DND-41 (cell line): ENCODE results near the gene C13orf46.

ENCODE experiments used
- ATAC-seq: fragments of 200-7000 bp; cut with Tn5 transposase; 3 replicates; pipeline ENCODE4 v1.9.1; 2021; ENCODE audit warnings: low read depth; ENCODE audit not compliant: insufficient read depth
- DNase-seq: peaks from one replicate; pipeline ENCODE4 v3.0.0-alpha.2; 2020
- H2AFZ ChIP-seq: 2 replicates; pipeline ENCODE4 v1.6.0; 2012; ENCODE audit warnings: low read depth, low read length
- H3K27ac ChIP-seq: 2 replicates; pipeline ENCODE4 v1.5.1; 2012; ENCODE audit warnings: low read length, inconsistent platforms
- H3K27me3 ChIP-seq: fragments of 200-600 bp; sonication (generic); 2 replicates; pipeline ENCODE4 v1.6.0; 2012; ENCODE audit warnings: low read length, mild to moderate bottlenecking, inconsistent platforms; ENCODE audit not compliant: insufficient read depth, poor library complexity
- H3K36me3 ChIP-seq: 2 replicates; pipeline ENCODE4 v1.5.1; 2012; ENCODE audit warnings: low read length, inconsistent platforms; ENCODE audit not compliant: insufficient read depth
- H3K4me1 ChIP-seq: 2 replicates; pipeline ENCODE4 v1.5.1; 2012; ENCODE audit warnings: mild to moderate bottlenecking, low read length; ENCODE audit not compliant: insufficient read depth
- H3K4me2 ChIP-seq: 2 replicates; pipeline ENCODE4 v1.6.0; 2012; ENCODE audit warnings: mild to moderate bottlenecking, moderate library complexity, low read length, inconsistent platforms; ENCODE audit not compliant: insufficient read depth
- H3K4me3 ChIP-seq, 2 experiments: fragments of 200-600 bp in 1 of 2; shearing (Covaris generic) in 1 of 2; 2 replicates each; pipeline ENCODE4 v1.5.1; 2012 to 2016; ENCODE audit warnings: inconsistent platforms in 2 of 2, low read length in 2 of 2, mild to moderate bottlenecking in 2 of 2, low read depth in 1 of 2, moderate library complexity in 1 of 2
- H3K79me2 ChIP-seq: 2 replicates; pipeline ENCODE4 v1.6.0; 2012; ENCODE audit warnings: low read length, inconsistent platforms; ENCODE audit not compliant: insufficient read depth
- H3K9ac ChIP-seq: 2 replicates; pipeline ENCODE4 v1.6.0; 2012; ENCODE audit warnings: low read depth, mild to moderate bottlenecking, inconsistent platforms, low read length, moderate library complexity
- H3K9me3 ChIP-seq: 2 replicates; pipeline ENCODE4 v1.5.1; 2012; ENCODE audit warnings: low read length, moderate library complexity, mild to moderate bottlenecking, inconsistent platforms; ENCODE audit not compliant: insufficient read depth, severe bottlenecking
- H4K20me1 ChIP-seq: 2 replicates; pipeline ENCODE4 v1.6.0; 2012; ENCODE audit warnings: low read length; ENCODE audit not compliant: insufficient read depth
- CTCF ChIP-seq: IDR thresholded peaks from 2 replicates; pipeline ENCODE4 v1.5.1; 2012; ENCODE audit warnings: borderline replicate concordance, low read length, moderate library complexity, mild to moderate bottlenecking; ENCODE audit not compliant: poor library complexity, severe bottlenecking; ENCODE audit errors: extremely low read depth
- EZH2 ChIP-seq: IDR thresholded peaks from 3 replicates; pipeline ENCODE4 v1.6.1; 2012; ENCODE audit warnings: borderline replicate concordance, low read depth, mild to moderate bottlenecking, moderate library complexity, low read length, inconsistent platforms; ENCODE audit not compliant: severe bottlenecking

Gene C13orf46

GRCh38 chr13:114016321-114017027 is 42.6 kb upstream of the C13orf46 start:
- Histone ChIP-seq H4K20me1 (peaks cover 5% of the 10 kb centered on the region; the same call in 1 of the 2 replicates), H3K27me3 (no peaks in the 10 kb centered on the region), H2AFZ (no peak overlapping the region), H3K27ac (no peak overlapping the region), H3K4me2 (no peak overlapping the region), H3K4me3 (no peak overlapping the region), H3K9me3 (no peaks in the 10 kb centered on the region), H3K4me1 (no peaks in the 10 kb centered on the region), H3K9ac (no peak overlapping the region), H3K79me2 (no peaks in the 10 kb centered on the region), H3K36me3 (peaks cover 91% of the 10 kb centered on the region)
- ATAC-seq: no peak
- DNase-seq: no peak
- TF ChIP-seq EZH2 (no peak), CTCF (no peak)

- DNase-seq (no peak), ATAC-seq (no peak)
- Histone ChIP-seq H3K27me3 (no peaks in the 10 kb centered on the region), H3K27ac (no peak overlapping the region), H4K20me1 (peaks cover 10% of the 10 kb centered on the region; the same call in 1 of the 2 replicates), H3K9me3 (no peaks in the 10 kb centered on the region), H3K79me2 (no peaks in the 10 kb centered on the region), H3K4me1 (no peaks in the 10 kb centered on the region), H3K9ac (no peak overlapping the region), H3K36me3 (peaks cover 91% of the 10 kb centered on the region), H3K4me2 (no peak overlapping the region), H3K4me3 (no peak overlapping the region), H2AFZ (no peak overlapping the region)
- TF ChIP-seq EZH2 (no peak), CTCF (no peak)
Observed at GRCh38 chr13:114015969-114016295, 42.1 kb upstream of the C13orf46 start.

- Histone ChIP-seq H3K79me2 (no peaks in the 10 kb centered on the region), H3K27me3 (no peaks in the 10 kb centered on the region), H3K4me2 (no peak overlapping the region), H3K4me3 (no peak overlapping the region), H4K20me1 (peaks cover 12% of the 10 kb centered on the region; the same call in 1 of the 2 replicates), H3K27ac (no peak overlapping the region), H3K9ac (no peak overlapping the region), H3K9me3 (no peaks in the 10 kb centered on the region), H3K4me1 (no peaks in the 10 kb centered on the region), H2AFZ (no peak overlapping the region), H3K36me3 (peaks cover 89% of the 10 kb centered on the region)
- TF ChIP-seq CTCF (no peak), EZH2 (no peak)
- no peak for ATAC-seq
- no peak for DNase-seq
Observed at GRCh38 chr13:114015111-114015968, 41.5 kb upstream of the C13orf46 start.
